Spleen (tissue), 7 donors: ENCODE results near the gene HTR3D.
"Not testable (repeated sequence)": the region's sequence is repeated elsewhere in the genome, so short reads cannot be mapped to it uniquely, and the experiment has no call there.

Source experiments
- CTCF ChIP-seq, 11 experiments: fragments of 200-600 bp in 7 of 11; fragments of 450-650 bp in 4 of 11; sonication (generic) in 4 of 11; IDR thresholded peaks in 8 of 11; conservative IDR thresholded peaks in 3 of 11; 1 replicate in 7 of 11; 2 replicates in 4 of 11; pipeline versions ENCODE4 v1.4.0 to v1.8.0; 2016 to 2021; ENCODE audit warnings: antibody characterized with exemption in 11 of 11, inconsistent platforms in 4 of 11, mild to moderate bottlenecking in 1 of 11
- POLR2A ChIP-seq, 3 donors: fragments of 450-650 bp; IDR thresholded peaks; one replicate each; pipeline ENCODE4 v1.5.1; 2017; ENCODE audit warnings: antibody characterized with exemption in 3 of 3, mild to moderate bottlenecking in 1 of 3
- POLR2AphosphoS5 ChIP-seq, 3 donors: sonication (generic); formaldehyde crosslinking; IDR thresholded peaks; one replicate each; pipeline ENCODE4 v1.5.1; 2017; ENCODE audit warnings: antibody characterized with exemption in 3 of 3
- donor health status: DM: no; HTN: no; CAD: no; lungs with moderate emphysema.
- donor health status: DM: no; HTN: no; CAD: no.
- donor health status: DM: no; HTN: no; CAD: no.

- TF ChIP-seq CTCF (IDR thresholded peaks at IDR 0.05 in 8 of 11, conservative IDR thresholded peaks at IDR 0.05 in 3 of 11); POLR2A (IDR thresholded peaks at IDR 0.05); POLR2AphosphoS5 (IDR thresholded peaks at IDR 0.05): not testable (repeated sequence)
These were observed 3.2 kb upstream of the HTR3D start for GRCh38 chr3:184028275-184028890.
